ENCODE measurements around the gene LAMB1. TPM values are rescaled to one million over a fixed set of nuclear protein-coding genes. Genes with fewer than 3 reads are reported as not detected.

Gene LAMB1
- total and polyA plus RNA-seq, 2 experiments from 2014 or later = 284 to 323 TPM

DNA sequence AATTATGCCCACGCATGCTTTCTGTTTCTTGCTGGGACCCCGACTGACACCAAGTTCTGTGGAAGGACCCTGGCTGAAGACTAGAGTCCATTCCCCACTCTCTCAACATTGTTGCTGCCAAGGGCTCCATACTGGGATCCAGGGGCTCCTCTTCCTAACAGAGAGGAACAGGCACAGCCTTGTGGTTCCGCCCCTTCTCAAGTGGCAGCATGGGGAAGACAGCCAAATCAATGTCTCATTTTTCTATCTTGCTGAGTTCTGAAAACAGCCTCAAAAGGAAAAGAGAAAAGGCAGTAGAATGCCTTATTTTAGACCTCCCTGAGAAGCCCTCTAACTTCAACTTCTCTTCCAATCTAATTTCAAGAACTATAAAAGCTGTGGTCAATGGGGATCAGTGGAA lies 23.7 kb upstream of the LAMB1 start:
- TF ChIP-seq CTCF (IDR thresholded peaks at IDR 0.05; ENCODE audit: poor library complexity) (no peak), EZH2 (IDR thresholded peaks at IDR 0.05; ENCODE audit: borderline replicate concordance) (no peak), EZH2phosphoT487 (IDR thresholded peaks at IDR 0.05; ENCODE audit: low read depth, severe bottlenecking, unreplicated experiment) (no peak)
- Histone ChIP-seq H3K9me2 (replicated peaks; ENCODE audit: insufficient read depth) (no peaks in the 10 kb centered on the region), H3K4me1 (ENCODE audit: insufficient read depth) (peaks cover 4% of the 10 kb centered on the region), H3K4me2 (no peak overlapping the region), H3K27me3 (no peaks in the 10 kb centered on the region), H3K9me3 (ENCODE audit: low read depth) (no peaks in the 10 kb centered on the region), H2AFZ (no peak overlapping the region), H3K27ac (no peak overlapping the region), H3K4me3 (no peak overlapping the region), H3K36me3 (replicated peaks; ENCODE audit: insufficient read depth, low read depth) (no peaks in the 10 kb centered on the region), H3K79me2 (no peaks in the 10 kb centered on the region), H4K20me1 (ENCODE audit: insufficient read depth, poor library complexity, severe bottlenecking) (no peaks in the 10 kb centered on the region)
- WGBS (ENCODE audit: low lambda C conversion rate, missing lambda C conversion rate) = 92% methylated on average over 3 of the region's 3 CpGs
- no peak for DNase-seq (ENCODE audit: low spot score)

DNA sequence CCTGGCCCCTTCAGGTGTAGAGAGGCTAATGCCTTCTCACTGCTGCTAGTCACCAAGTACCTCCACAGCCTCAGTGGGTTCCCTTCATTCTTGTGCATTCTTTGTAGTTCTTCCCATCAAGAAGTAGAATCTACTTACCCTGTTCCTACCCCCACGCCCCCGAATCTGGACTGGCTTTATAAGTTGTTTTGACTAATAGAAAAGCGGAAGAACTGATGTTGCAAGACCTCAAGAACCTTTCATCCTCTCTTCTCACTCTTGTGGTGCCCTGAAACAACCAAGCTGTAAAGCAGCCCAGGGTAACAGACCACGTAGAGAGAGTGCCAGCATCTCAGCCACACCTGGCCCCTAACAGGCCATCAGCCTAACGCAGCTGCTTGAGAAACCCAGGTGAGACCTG lies 23.2 kb upstream of the LAMB1 start:
- no peaks in the 10 kb centered on the region for H4K20me1 ChIP-seq (ENCODE audit: insufficient read depth, poor library complexity, severe bottlenecking)
- H3K79me2 ChIP-seq = no peaks in the 10 kb centered on the region
- H3K9me2 ChIP-seq (replicated peaks; ENCODE audit: insufficient read depth) = no peaks in the 10 kb centered on the region
- H3K4me1 ChIP-seq (ENCODE audit: insufficient read depth) = peaks cover 4% of the 10 kb centered on the region
- DNase-seq (ENCODE audit: low spot score) = no peak
- H3K36me3 ChIP-seq (replicated peaks; ENCODE audit: insufficient read depth, low read depth) = no peaks in the 10 kb centered on the region
- H3K4me3 ChIP-seq = no peak overlapping the region
- H3K27ac ChIP-seq = no peak overlapping the region
- no peak overlapping the region for H2AFZ ChIP-seq
- H3K9me3 ChIP-seq (ENCODE audit: low read depth) = no peaks in the 10 kb centered on the region
- no peak overlapping the region for H3K4me2 ChIP-seq
- 98% methylated on average over 5 of the region's 5 CpGs for WGBS (ENCODE audit: low lambda C conversion rate, missing lambda C conversion rate)
- TF ChIP-seq EZH2 (IDR thresholded peaks at IDR 0.05; ENCODE audit: borderline replicate concordance) = no peak
- no peak for TF ChIP-seq CTCF (IDR thresholded peaks at IDR 0.05; ENCODE audit: poor library complexity)
- no peak for TF ChIP-seq EZH2phosphoT487 (IDR thresholded peaks at IDR 0.05; ENCODE audit: low read depth, severe bottlenecking, unreplicated experiment)
- no peaks in the 10 kb centered on the region for H3K27me3 ChIP-seq

DNA sequence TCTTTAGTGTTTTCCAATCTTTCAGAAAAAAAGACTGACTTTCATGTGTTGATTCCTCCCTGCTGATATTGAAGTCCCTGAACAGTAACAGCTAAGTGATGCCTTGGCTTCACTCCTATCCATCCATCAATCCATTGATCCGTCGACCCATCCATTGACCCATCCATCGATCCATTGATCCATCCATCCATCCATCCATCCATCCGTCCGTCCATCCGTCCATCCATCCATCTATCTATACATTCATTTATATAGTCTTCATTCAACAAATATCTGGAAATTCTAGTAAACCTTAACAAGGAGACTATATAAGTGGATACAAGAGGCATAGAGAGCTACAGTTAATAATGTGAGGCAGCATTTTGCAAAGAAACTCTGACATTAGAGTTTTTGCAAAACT lies 21.6 kb upstream of the LAMB1 start:
- Histone ChIP-seq H4K20me1 (ENCODE audit: insufficient read depth, poor library complexity, severe bottlenecking) (no peaks in the 10 kb centered on the region), H3K27me3 (no peaks in the 10 kb centered on the region), H3K4me3 (no peak overlapping the region), H3K27ac (no peak overlapping the region), H3K79me2 (no peaks in the 10 kb centered on the region), H3K4me1 (ENCODE audit: insufficient read depth) (peaks cover under 1% of the 10 kb centered on the region), H3K36me3 (replicated peaks; ENCODE audit: insufficient read depth, low read depth) (no peaks in the 10 kb centered on the region), H2AFZ (no peak overlapping the region), H3K4me2 (no peak overlapping the region), H3K9me2 (replicated peaks; ENCODE audit: insufficient read depth) (no peaks in the 10 kb centered on the region), H3K9me3 (ENCODE audit: low read depth) (no peaks in the 10 kb centered on the region)
- 95% methylated on average over 6 of the region's 6 CpGs for WGBS (ENCODE audit: low lambda C conversion rate, missing lambda C conversion rate)
- no peak for DNase-seq (ENCODE audit: low spot score)
- TF ChIP-seq EZH2 (IDR thresholded peaks at IDR 0.05; ENCODE audit: borderline replicate concordance) (no peak), CTCF (IDR thresholded peaks at IDR 0.05; ENCODE audit: poor library complexity) (no peak), EZH2phosphoT487 (IDR thresholded peaks at IDR 0.05; ENCODE audit: low read depth, severe bottlenecking, unreplicated experiment) (no peak)

- no peak for DNase-seq (ENCODE audit: low spot score)
- TF ChIP-seq EZH2phosphoT487 (IDR thresholded peaks at IDR 0.05; ENCODE audit: low read depth, severe bottlenecking, unreplicated experiment) = no peak
- no peak for TF ChIP-seq EZH2 (IDR thresholded peaks at IDR 0.05; ENCODE audit: borderline replicate concordance)
- TF ChIP-seq CTCF (IDR thresholded peaks at IDR 0.05; ENCODE audit: poor library complexity) = no peak
- H3K27ac ChIP-seq = no peak overlapping the region
- H3K79me2 ChIP-seq = no peaks in the 10 kb centered on the region
- H3K4me2 ChIP-seq = no peak overlapping the region
- H2AFZ ChIP-seq = no peak overlapping the region
- H3K4me3 ChIP-seq = no peak overlapping the region
- H3K9me2 ChIP-seq (replicated peaks; ENCODE audit: insufficient read depth) = no peaks in the 10 kb centered on the region
- no peaks in the 10 kb centered on the region for H3K36me3 ChIP-seq (replicated peaks; ENCODE audit: insufficient read depth, low read depth)
- H3K27me3 ChIP-seq = no peaks in the 10 kb centered on the region
- WGBS (ENCODE audit: low lambda C conversion rate, missing lambda C conversion rate) = 97% methylated on average over 2 of the region's 2 CpGs
- peaks cover 3% of the 10 kb centered on the region for H3K4me1 ChIP-seq (ENCODE audit: insufficient read depth)
- H3K9me3 ChIP-seq (ENCODE audit: low read depth) = no peaks in the 10 kb centered on the region
- H4K20me1 ChIP-seq (ENCODE audit: insufficient read depth, poor library complexity, severe bottlenecking) = no peaks in the 10 kb centered on the region
These were observed 17.6 kb upstream of the LAMB1 start for GRCh38 chr7:108020585-108020984.
